Esophagus muscularis mucosa (tissue), 3 donors: Measurements from ENCODE around the gene FRG2B.

Experiments
- POLR2AphosphoS5 ChIP-seq, 2 donors: sonication (generic); formaldehyde crosslinking; IDR thresholded peaks; one replicate each; pipeline ENCODE4 v1.6.1; 2017; ENCODE audit warnings: antibody characterized with exemption in 2 of 2
- TF ChIP-seq, protein P1 (sequence below), 3 experiments: fragments of 200-600 bp in 2 of 3; fragments of 450-650 bp in 1 of 3; sonication (generic) in 2 of 3; IDR thresholded peaks; one replicate each; pipeline ENCODE4 v1.5.1; 2017 to 2019; ENCODE audit warnings: antibody characterized with exemption in 3 of 3, mild to moderate bottlenecking in 2 of 3, moderate library complexity in 1 of 3

DNA sequence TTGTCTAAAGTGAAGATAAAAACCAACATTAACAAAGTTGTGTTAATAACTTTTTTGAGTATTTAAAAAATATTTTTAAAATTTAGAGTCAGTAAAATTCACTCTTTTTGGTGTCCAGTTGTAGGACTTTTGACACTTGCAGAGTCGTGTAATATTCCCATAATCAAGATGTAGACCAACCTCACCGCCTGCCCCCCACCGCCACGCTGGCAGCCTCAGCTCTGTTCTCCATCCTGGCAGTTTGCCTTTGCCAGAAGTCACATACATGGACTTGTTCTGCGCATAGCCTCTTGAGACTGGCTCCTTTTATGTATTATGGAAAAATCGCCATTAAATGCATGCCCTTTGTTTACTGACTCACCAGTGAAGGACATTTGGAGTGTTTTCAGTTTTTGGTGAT lies 33.9 kb downstream of the FRG2B start:
- no peak for TF ChIP-seq POLR2AphosphoS5 (IDR thresholded peaks at IDR 0.05)
- TF ChIP-seq, protein P1, sequence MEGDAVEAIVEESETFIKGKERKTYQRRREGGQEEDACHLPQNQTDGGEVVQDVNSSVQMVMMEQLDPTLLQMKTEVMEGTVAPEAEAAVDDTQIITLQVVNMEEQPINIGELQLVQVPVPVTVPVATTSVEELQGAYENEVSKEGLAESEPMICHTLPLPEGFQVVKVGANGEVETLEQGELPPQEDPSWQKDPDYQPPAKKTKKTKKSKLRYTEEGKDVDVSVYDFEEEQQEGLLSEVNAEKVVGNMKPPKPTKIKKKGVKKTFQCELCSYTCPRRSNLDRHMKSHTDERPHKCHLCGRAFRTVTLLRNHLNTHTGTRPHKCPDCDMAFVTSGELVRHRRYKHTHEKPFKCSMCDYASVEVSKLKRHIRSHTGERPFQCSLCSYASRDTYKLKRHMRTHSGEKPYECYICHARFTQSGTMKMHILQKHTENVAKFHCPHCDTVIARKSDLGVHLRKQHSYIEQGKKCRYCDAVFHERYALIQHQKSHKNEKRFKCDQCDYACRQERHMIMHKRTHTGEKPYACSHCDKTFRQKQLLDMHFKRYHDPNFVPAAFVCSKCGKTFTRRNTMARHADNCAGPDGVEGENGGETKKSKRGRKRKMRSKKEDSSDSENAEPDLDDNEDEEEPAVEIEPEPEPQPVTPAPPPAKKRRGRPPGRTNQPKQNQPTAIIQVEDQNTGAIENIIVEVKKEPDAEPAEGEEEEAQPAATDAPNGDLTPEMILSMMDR (IDR thresholded peaks at IDR 0.05) = no peak
